Endothelial cell of umbilical vein (primary cell): ENCODE results near the gene ZNF580.

ENCODE experiments used
- CTCF ChIP-seq, 2 donors: IDR thresholded peaks; 1 replicate in 1 of 2; 2 replicates in 1 of 2; pipeline ENCODE4 v1.5.1; 2011; ENCODE audit warnings: low read length in 2 of 2, mild to moderate bottlenecking in 2 of 2, moderate library complexity in 2 of 2, control low read depth in 1 of 2, inconsistent platforms in 1 of 2, low read depth in 1 of 2; ENCODE audit not compliant: insufficient read depth in 1 of 2; ENCODE audit errors: extremely low read depth in 1 of 2
- EZH2 ChIP-seq: IDR thresholded peaks from 2 replicates; pipeline ENCODE4 v1.6.1; 2012; ENCODE audit warnings: borderline replicate concordance, low read depth, mild to moderate bottlenecking, moderate library complexity, low read length, inconsistent platforms; ENCODE audit not compliant: severe bottlenecking
- FOS ChIP-seq: IDR thresholded peaks from 2 replicates; pipeline ENCODE4 v1.6.1; 2011; ENCODE audit warnings: mild to moderate bottlenecking, low read length, moderate library complexity, borderline replicate concordance; ENCODE audit not compliant: insufficient read depth
- JUN ChIP-seq: IDR thresholded peaks from 2 replicates; pipeline ENCODE4 v1.6.1; 2011; ENCODE audit warnings: borderline replicate concordance, low read depth; ENCODE audit not compliant: insufficient read length, insufficient read depth
- MAX ChIP-seq: IDR thresholded peaks from 2 replicates; pipeline ENCODE4 v1.6.1; 2011; ENCODE audit not compliant: insufficient read depth, insufficient read length
- POLR2A ChIP-seq: IDR thresholded peaks from 2 replicates; pipeline ENCODE4 v1.6.1; 2012; ENCODE audit warnings: low read depth, mild to moderate bottlenecking, control low read depth, low read length
- POLR2AphosphoS5 ChIP-seq: IDR thresholded peaks from 2 replicates; pipeline ENCODE4 v1.6.1; 2012; ENCODE audit warnings: low read depth, mild to moderate bottlenecking, control low read depth, low read length, moderate library complexity; ENCODE audit not compliant: insufficient read depth

- TF ChIP-seq CTCF (IDR thresholded peaks at IDR 0.05; ENCODE audit: extremely low read depth in 1 of 2, insufficient read depth in 1 of 2, low read depth in 1 of 2, low read length in 2 of 2) = no peak
- no peak for TF ChIP-seq EZH2
- TF ChIP-seq POLR2A = no peak
- no peak for TF ChIP-seq JUN
- no peak for TF ChIP-seq FOS
- no peak for TF ChIP-seq POLR2AphosphoS5
- no peak for TF ChIP-seq MAX
Observed at GRCh38 chr19:55676889-55677505, 36.2 kb downstream of the ZNF580 start.
